H1 (cell line): ENCODE results near the gene MMP24OS.

ENCODE experiments used
- MAX ChIP-seq: IDR thresholded peaks from 2 replicates; pipeline ENCODE4 v1.6.1; 2012; ENCODE audit warnings: inconsistent platforms
- NRF1 ChIP-seq: IDR thresholded peaks from 2 replicates; pipeline ENCODE4 v1.6.1; 2011; ENCODE audit warnings: mild to moderate bottlenecking, low read depth, low read length, improper control_type of control experiment
- POLR2A ChIP-seq, 2 experiments: IDR thresholded peaks; 1 replicate in 1 of 2; 2 replicates in 1 of 2; pipeline ENCODE4 v1.6.1; 2011; ENCODE audit warnings: low read depth in 2 of 2, low read length in 2 of 2, mild to moderate bottlenecking in 2 of 2; ENCODE audit errors: control extremely low read depth in 1 of 2
- TEAD4 ChIP-seq: IDR thresholded peaks from 2 replicates; pipeline ENCODE4 v1.6.1; 2012; ENCODE audit warnings: low read depth, low read length, inconsistent platforms, mixed read lengths

GRCh38 chr20:35270021-35270902 is 7.7 kb downstream of the MMP24OS start:
- TF ChIP-seq MAX (no peak), NRF1 (no peak), POLR2A (IDR thresholded peaks at IDR 0.05; ENCODE audit: control extremely low read depth in 1 of 2, low read depth in 2 of 2, low read length in 2 of 2) (no peak), TEAD4 (no peak)
